HG02678 (cell line): ENCODE data around the gene TNRC6B.
"Not testable (repeated sequence)": the region's sequence is repeated elsewhere in the genome, so short reads cannot be mapped to it uniquely, and the experiment has no call there.

Experiments
- ATAC-seq: cut with Tn5 transposase; IDR thresholded peaks from one replicate; pipeline ENCODE4 v1.9.1; 2021; ENCODE audit warnings: mild to moderate bottlenecking, moderate library complexity; ENCODE audit not compliant: unreplicated experiment

The TNRC6B gene

GRCh38 chr22:40276996-40277823 is 99.5 kb downstream of the TNRC6B start:
- no peak for ATAC-seq

GRCh38 chr22:40279017-40279416 is 101.3 kb downstream of the TNRC6B start:
- no peak for ATAC-seq

GRCh38 chr22:40281717-40282116 is 104.0 kb downstream of the TNRC6B start:
- ATAC-seq = no peak

- no peak for ATAC-seq
Measured at GRCh38 chr22:40285513-40285912, 107.8 kb downstream of the TNRC6B start.

GRCh38 chr22:40289991-40290459 is 112.3 kb downstream of the TNRC6B start:
- ATAC-seq = no peak

- no peak for ATAC-seq
Measured at GRCh38 chr22:40290516-40290915, 112.8 kb downstream of the TNRC6B start.

- no peak for ATAC-seq
Measured at GRCh38 chr22:40294696-40295095, 117.0 kb downstream of the TNRC6B start.

GRCh38 chr22:40300316-40300715 is 122.6 kb downstream of the TNRC6B start:
- no peak for ATAC-seq

- ATAC-seq = peak; percentile 86
Measured at GRCh38 chr22:40300884-40301672, 123.4 kb downstream of the TNRC6B start.

- no peak for ATAC-seq
Measured at GRCh38 chr22:40302149-40302548, 124.4 kb downstream of the TNRC6B start.

GRCh38 chr22:40305625-40306024 is 127.9 kb downstream of the TNRC6B start:
- no peak for ATAC-seq

GRCh38 chr22:40308999-40309573 is 131.4 kb downstream of the TNRC6B start:
- no peak for ATAC-seq

GRCh38 chr22:40309631-40310030 is 131.9 kb downstream of the TNRC6B start:
- ATAC-seq = no peak

- no peak for ATAC-seq
Measured at GRCh38 chr22:40310081-40310767, 132.5 kb downstream of the TNRC6B start.

GRCh38 chr22:40310768-40311120 is 133.0 kb downstream of the TNRC6B start:
- ATAC-seq = no peak

- ATAC-seq = not testable (repeated sequence)
Measured at GRCh38 chr22:40311646-40312045, 133.9 kb downstream of the TNRC6B start.

GRCh38 chr22:40312050-40312449 is 134.3 kb downstream of the TNRC6B start:
- ATAC-seq = no peak

- no peak for ATAC-seq
Measured at GRCh38 chr22:40313007-40313406, 135.3 kb downstream of the TNRC6B start.

- no peak for ATAC-seq
Measured at GRCh38 chr22:40314041-40314440, 136.3 kb downstream of the TNRC6B start.

- no peak for ATAC-seq
Measured at GRCh38 chr22:40320687-40321086, 143.0 kb downstream of the TNRC6B start.

GRCh38 chr22:40322021-40322420 is 144.3 kb downstream of the TNRC6B start:
- ATAC-seq = no peak
